GM12878 (cell line): ENCODE results near the gene TMEM38A. TPM values are rescaled to one million over a fixed set of nuclear protein-coding genes. Genes with fewer than 3 reads are reported as not detected.

Experiments used
- ATAC-seq: fragments of 200-7000 bp; cut with Tn5 transposase; 3 replicates; pipeline ENCODE4 v1.9.1; 2020; ENCODE audit warnings: mild to moderate bottlenecking, moderate library complexity
- BruUV-seq: library from RNA; stranded (reverse); fragments of 400-500 nt; replicated peaks from 2 replicates; lab custom pipeline; 2021; lab: Mats Ljungman, UMichigan
- CTCF ChIA-PET: fragments of 300-600 bp; sonication (Branson Sonifier 250); formaldehyde crosslinking; extraction: SDS; loops from one replicate; lab custom pipeline; 2021; ENCODE audit warnings: inconsistent platforms; lab: Yijun Ruan, JAX
- POLR2A ChIA-PET: fragments of 350-600 bp; formaldehyde crosslinking; extraction: SDS; loops from one replicate; lab custom pipeline; 2021; ENCODE audit warnings: inconsistent platforms; lab: Charles Lee
- RAD21 ChIA-PET: fragments of 300-600 bp; sonication (Branson Sonifier 250); formaldehyde crosslinking; loops from one replicate; lab custom pipeline; 2023; ENCODE audit warnings: antibody characterized with exemption; ENCODE audit not compliant: unreplicated experiment; lab: Charles Lee
- SMC1A ChIA-PET: fragments of 300-600 bp; sonication (Branson Sonifier 250); formaldehyde crosslinking; loops from one replicate; lab custom pipeline; 2023; ENCODE audit not compliant: unreplicated experiment, uncharacterized antibody; lab: Charles Lee
- DNase-seq: peaks from one replicate; pipeline ENCODE4 v3.0.0-alpha.2; 2011; ENCODE audit warnings: low read depth, low spot score
- FAIRE-seq: peaks from 3 replicates; lab custom pipeline; 2011; peaks lifted over from hg19 to GRCh38; lab: Jason Lieb, UNC
- H2AFZ ChIP-seq: 2 replicates; pipeline ENCODE4 v1.6.0; 2011; ENCODE audit warnings: low read depth, low read length, control low read depth; ENCODE audit not compliant: control insufficient read depth
- H3K27ac ChIP-seq: 2 replicates; pipeline ENCODE4 v1.5.1; 2011; ENCODE audit warnings: control low read depth; ENCODE audit not compliant: control insufficient read depth, insufficient read depth
- H3K27me3 ChIP-seq, 2 experiments: replicated peaks in 1 of 2; 2 replicates each; pipeline versions ENCODE4 v1.6.0 to v1.6.1; 2011; ENCODE audit warnings: low read length in 1 of 2; ENCODE audit not compliant: control insufficient read depth in 2 of 2, insufficient read depth in 2 of 2
- H3K36me3 ChIP-seq, 2 experiments: 2 replicates each; pipeline ENCODE4 v1.5.1; 2011; ENCODE audit warnings: low read length in 1 of 2; ENCODE audit not compliant: control insufficient read depth in 2 of 2, insufficient read depth in 2 of 2
- H3K4me1 ChIP-seq: 2 replicates; pipeline ENCODE4 v1.6.1; 2011; ENCODE audit warnings: mild to moderate bottlenecking, low read length, moderate library complexity, mixed read lengths; ENCODE audit not compliant: control insufficient read depth, insufficient read depth
- H3K4me2 ChIP-seq: 2 replicates; pipeline ENCODE4 v1.6.0; 2011; ENCODE audit warnings: control low read depth; ENCODE audit not compliant: control insufficient read depth, insufficient read depth
- H3K4me3 ChIP-seq: fragments of 200-600 bp; sonication (generic); 2 replicates; pipeline ENCODE4 v1.5.1; 2016
- H3K79me2 ChIP-seq: 2 replicates; pipeline ENCODE4 v1.6.0; 2011; ENCODE audit warnings: low read length; ENCODE audit not compliant: control insufficient read depth, insufficient read depth
- H3K9ac ChIP-seq: 2 replicates; pipeline ENCODE4 v1.8.0; 2011; ENCODE audit warnings: low read length, control low read depth, mixed read lengths; ENCODE audit not compliant: control insufficient read depth, insufficient read depth
- H3K9me3 ChIP-seq: replicated peaks from 3 replicates; pipeline ENCODE4 v1.5.1; 2011; ENCODE audit warnings: mild to moderate bottlenecking, low read length; ENCODE audit not compliant: control insufficient read depth, insufficient read depth
- H4K20me1 ChIP-seq: 2 replicates; pipeline ENCODE4 v1.6.0; 2011; ENCODE audit not compliant: control insufficient read depth, insufficient read depth
- ATF7 ChIP-seq: fragments of 450-650 bp; IDR thresholded peaks from 2 replicates; pipeline ENCODE4 v1.6.1; 2016; ENCODE audit warnings: low read depth, mild to moderate bottlenecking
- KDM1A ChIP-seq: fragments of 200-600 bp; sonication (generic); IDR thresholded peaks from 2 replicates; pipeline ENCODE4 v1.6.1; 2016; ENCODE audit warnings: borderline replicate concordance
- NKRF ChIP-seq: fragments of 450-650 bp; conservative IDR thresholded peaks from 2 replicates; pipeline ENCODE4 v1.6.1; 2017; ENCODE audit warnings: mild to moderate bottlenecking, moderate library complexity
- RELA ChIP-seq: fragments of 450-650 bp; IDR thresholded peaks from 2 replicates; pipeline ENCODE4 v1.8.0; 2014; ENCODE audit warnings: borderline replicate concordance; ENCODE audit not compliant: partially characterized antibody
- REST ChIP-seq: IDR thresholded peaks from 2 replicates; pipeline ENCODE4 v1.6.1; 2012; ENCODE audit warnings: mild to moderate bottlenecking, low read depth, low read length
- SIN3A ChIP-seq: IDR thresholded peaks from 2 replicates; pipeline ENCODE4 v1.6.1; 2012; ENCODE audit warnings: low read depth, low read length, improper control_type of control experiment
- SMAD5 ChIP-seq: IDR thresholded peaks from 2 replicates; pipeline ENCODE4 v1.6.1; 2016; ENCODE audit warnings: antibody characterized with exemption, low read depth
- SMARCA5 ChIP-seq: fragments of 450-650 bp; IDR thresholded peaks from 2 replicates; pipeline ENCODE4 v1.6.1; 2017; ENCODE audit warnings: mild to moderate bottlenecking
- YY1 ChIP-seq: IDR thresholded peaks from 2 replicates; pipeline ENCODE4 v1.6.1; 2011; ENCODE audit warnings: low read depth, mild to moderate bottlenecking, low read length
- ZBTB33 ChIP-seq: fragments of 450-650 bp; IDR thresholded peaks from 2 replicates; pipeline ENCODE4 v1.6.1; 2017; ENCODE audit warnings: mild to moderate bottlenecking
- WGBS: methylation state at CpG from one replicate; pipeline ENCODE4 v1.1.6; 2016; ENCODE audit warnings: low lambda C conversion rate; ENCODE audit not compliant: insufficient replicate concordance, insufficient coverage; ENCODE audit errors: missing lambda C conversion rate; 5-methylcytosine and 5-hydroxymethylcytosine counted together
- in situ Hi-C: fragments of 300-500 bp; cut with MboI; formaldehyde crosslinking; loops from 9 replicates; pipeline ENCODE4 v1.14.3; 2018; ENCODE audit warnings: mixed read lengths
- intact Hi-C: fragments of 100-400 bp; cut with micrococcal nuclease; formaldehyde crosslinking; loops from one replicate; pipeline ENCODE4 v1.14.2; 2022; ENCODE audit not compliant: unreplicated experiment
- polyA plus RNA-seq, 11 experiments: library from polyadenylated mRNA; depleted of rRNA in 4 of 11; unstranded in 6 of 11; stranded (reverse) in 5 of 11; fragments of >200 nt; fragmentation: Nextera tagmentation in 4 of 11; fragmentation: Illumina TruSeq in 1 of 11; extraction: Ambion mirVana in 4 of 11; extraction: Trizol in 1 of 11; gene quantifications; 1 replicate in 1 of 11; 2 replicates in 10 of 11; pipeline versions ENCODE4 v1.2.1 to v1.2.3, GENCODE V29; 2011 to 2016; ENCODE audit warnings: inconsistent platforms in 2 of 11, missing spikeins in 2 of 11, low read depth in 1 of 11
- total RNA-seq, 4 experiments: library from RNA; depleted of rRNA in 3 of 4; stranded (reverse); fragments of >200 nt in 3 of 4; fragmentation: Illumina TruSeq in 1 of 4; extraction: Trizol in 1 of 4; gene quantifications; 2 replicates each; pipeline versions ENCODE4 v1.2.1 to v1.2.3, GENCODE V29; 2013 to 2021

The TMEM38A gene
- total and polyA plus RNA-seq, 10 of the 15 experiments (the other 5 are each of a cell fraction or from before 2014, with no cell fraction given) = 4.5 to 22.2 (median 15.0) TPM

GRCh38 chr19:16638666-16639065 lies 22.3 kb upstream of the TMEM38A start:
- H4K20me1 ChIP-seq = no peaks in the 10 kb centered on the region
- ChIA-PET RAD21 (interaction anchor here (0.7 to 0.9 kb wide), 2 partner anchors 11 to 51 kb away, joined by 3 to 4 read pairs; partner anchors contain the start of gene MED26), SMC1A (interaction anchor here (0.5 to 0.8 kb wide), 2 partner anchors 12 to 27 kb away, joined by 3 read pairs; no protein-coding TSS in a partner anchor), CTCF (interaction anchor here (1.4 kb wide), 1 partner anchor 20 kb away, joined by 4 read pairs; no protein-coding TSS in a partner anchor), POLR2A (interaction anchor here (0.8 to 1.8 kb wide), 3 partner anchors 18 to 51 kb away, joined by 3 to 5 read pairs (median 3); partner anchors contain the start of genes SMIM7 and TMEM38A)
- 100% methylated on average over 1 of the region's 1 CpG for WGBS
- in situ Hi-C loops (no loop called here), intact Hi-C loops (no loop called here)
- no peak overlapping the region for H3K4me2 ChIP-seq
- no peak overlapping the region for H3K27ac ChIP-seq
- no TSS peak for BruUV-seq
- H3K27me3 ChIP-seq = no peaks in the 10 kb centered on the region
- no peak overlapping the region for H2AFZ ChIP-seq
- H3K36me3 ChIP-seq = peaks cover 7 to 30% of the 10 kb centered on the region in 2 experiments
- DNase-seq (no peak), FAIRE-seq (no peak), ATAC-seq (no peak)
- TF ChIP-seq SMAD5 = no peak
- no peak for TF ChIP-seq ZBTB33
- no peak for TF ChIP-seq YY1
- no peak for TF ChIP-seq ATF7
- no peak for TF ChIP-seq SIN3A
- TF ChIP-seq SMARCA5 = no peak
- no peak for TF ChIP-seq NKRF
- TF ChIP-seq RELA = no peak
- no peak for TF ChIP-seq REST
- TF ChIP-seq KDM1A = no peak
- H3K4me1 ChIP-seq = no peaks in the 10 kb centered on the region
- no peaks in the 10 kb centered on the region for H3K9me3 ChIP-seq
- H3K79me2 ChIP-seq = no peaks in the 10 kb centered on the region; the same call in none of the 2 replicates
- H3K4me3 ChIP-seq = no peak overlapping the region
- H3K9ac ChIP-seq = no peak overlapping the region
